Measurements from ENCODE around the gene MPC1.

DNA sequence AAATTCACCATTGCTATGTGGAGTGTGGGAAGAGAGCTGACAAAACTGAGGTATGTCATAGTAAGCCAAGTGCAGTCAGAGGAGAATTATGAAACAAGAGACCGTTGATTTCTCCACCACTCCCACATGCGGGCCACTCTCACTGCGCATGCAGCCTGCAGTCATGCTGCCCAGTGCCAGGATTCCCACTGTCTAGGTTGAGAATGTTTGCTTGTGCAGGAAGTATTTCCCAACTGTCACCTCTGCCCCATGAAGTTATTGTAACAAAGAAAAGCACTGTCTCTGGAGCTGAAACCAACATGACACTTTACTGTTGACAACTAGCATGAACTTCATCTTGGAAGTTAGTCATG, 21.7 kb downstream of the MPC1 start:
- TF ChIP-seq CTCF (IDR thresholded peaks at IDR 0.05) (peak in 1 of 3 donors; percentile 81), POLR2A (IDR thresholded peaks at IDR 0.05) (no peak)

All from lower leg skin (tissue), 3 donors.